ENCODE data around the gene ZNF563. TPM values are rescaled to one million over a fixed set of nuclear protein-coding genes. Genes with fewer than 3 reads are reported as not detected.

Gene ZNF563
- total RNA-seq, 1 donor from 2014 or later: 1.5 TPM

Small RNA genes lying within 50 kb of the gene (small RNA-seq; reads per million reads assigned to genes)
- not detected for gene RPS29P23

Other genes with a start within 250 kb of the ZNF563 start
- 1.5 TPM for gene ZNF20, start 193.3 kb downstream of the ZNF563 start, total RNA-seq
- 6.6 TPM for gene ZNF625, start 176.9 kb downstream of the ZNF563 start, total RNA-seq
- 8.1 TPM for gene ZNF136, start 170.5 kb downstream of the ZNF563 start, total RNA-seq
- gene ZNF44, start 38.8 kb downstream of the ZNF563 start, total RNA-seq: 11.5 TPM
- gene ZNF442, start 32.0 kb upstream of the ZNF563 start, total RNA-seq: 2.2 TPM
- 3.4 TPM for gene ZNF799, start 67.6 kb upstream of the ZNF563 start, total RNA-seq
- gene ZNF443, start 107.4 kb upstream of the ZNF563 start, total RNA-seq: 5.9 TPM
- gene ZNF709, start 151.2 kb upstream of the ZNF563 start, total RNA-seq: 3.7 TPM
- 12.0 TPM for gene ZNF564, start 217.8 kb upstream of the ZNF563 start, total RNA-seq